Panc1 (cell line): Measurements from ENCODE around the gene TRIM56. TPM values are rescaled to one million over a fixed set of nuclear protein-coding genes. Genes with fewer than 3 reads are reported as not detected.
"Not testable (repeated sequence)": the region's sequence is repeated elsewhere in the genome, so short reads cannot be mapped to it uniquely, and the experiment has no call there.

ENCODE experiments used
- ATAC-seq: fragments of 200-7000 bp; cut with Tn5 transposase; 2 replicates; pipeline ENCODE4 v1.9.1; 2020; ENCODE audit warnings: mild to moderate bottlenecking, moderate library complexity
- BruUV-seq: library from RNA; stranded (reverse); fragments of 400-500 nt; replicated peaks from 2 replicates; lab custom pipeline; 2021; lab: Mats Ljungman, UMichigan
- CTCF ChIA-PET: fragments of 300-600 bp; sonication (Branson Sonifier 250); formaldehyde crosslinking; loops from one replicate; lab custom pipeline; 2022; ENCODE audit warnings: antibody characterized with exemption; lab: Charles Lee
- POLR2A ChIA-PET: fragments of 300-600 bp; sonication (Branson Sonifier 250); formaldehyde crosslinking; loops from one replicate; lab custom pipeline; 2022; ENCODE audit warnings: antibody characterized with exemption; lab: Charles Lee
- DNase-seq: peaks from one replicate; pipeline ENCODE4 v3.0.0-alpha.2; 2010; ENCODE audit warnings: low read depth, low spot score
- H3K27ac ChIP-seq: 2 replicates; pipeline ENCODE4 v1.5.1; 2011; ENCODE audit warnings: mild to moderate bottlenecking, low read length, inconsistent platforms
- H3K27me3 ChIP-seq: fragments of 200-500 bp; sonication (Bioruptor generic); 2 replicates; pipeline ENCODE4 v1.6.0; 2014; ENCODE audit warnings: low read length, inconsistent platforms; ENCODE audit not compliant: control insufficient read depth, insufficient read depth
- H3K36me3 ChIP-seq: fragments of 200-500 bp; sonication (Bioruptor generic); 2 replicates; pipeline ENCODE4 v1.5.1; 2014; ENCODE audit warnings: inconsistent platforms, mild to moderate bottlenecking, low read length, moderate library complexity; ENCODE audit not compliant: control insufficient read depth, insufficient read depth
- H3K4me1 ChIP-seq: 2 replicates; pipeline ENCODE4 v1.5.1; 2011; ENCODE audit warnings: inconsistent platforms, mild to moderate bottlenecking, low read length, moderate library complexity; ENCODE audit not compliant: control insufficient read depth, insufficient read depth
- H3K4me3 ChIP-seq, 2 experiments: 2 replicates each; pipeline ENCODE4 v1.5.1; 2011 to 2012; ENCODE audit warnings: low read depth in 2 of 2, low read length in 2 of 2, mild to moderate bottlenecking in 2 of 2, inconsistent platforms in 1 of 2, moderate library complexity in 1 of 2
- H3K9me3 ChIP-seq: fragments of 200-500 bp; sonication (Bioruptor generic); 2 replicates; pipeline ENCODE4 v1.5.1; 2014; ENCODE audit warnings: low read depth, mild to moderate bottlenecking, inconsistent platforms, low read length, moderate library complexity; ENCODE audit not compliant: control insufficient read depth, insufficient read depth
- POLR2AphosphoS5 ChIP-seq: IDR thresholded peaks from 2 replicates; pipeline ENCODE4 v1.6.1; 2012; ENCODE audit warnings: mild to moderate bottlenecking, low read depth, low read length, moderate library complexity
- SIN3A ChIP-seq: IDR thresholded peaks from 2 replicates; pipeline ENCODE4 v1.6.1; 2012; ENCODE audit warnings: low read depth, mild to moderate bottlenecking, low read length, moderate library complexity, borderline replicate concordance; ENCODE audit not compliant: insufficient read depth
- TCF7L2 ChIP-seq: IDR thresholded peaks from 2 replicates; pipeline ENCODE4 v1.6.1; 2011; ENCODE audit warnings: mild to moderate bottlenecking, low read depth, low read length, inconsistent platforms
- in situ Hi-C: cut with HindIII; loops from 2 replicates; pipeline ENCODE4 v1.10.0; 2016; ENCODE audit warnings: low sequenced_read_pairs, low pct_unique_long_range_greater_than_20kb
- intact Hi-C: fragments of 100-400 bp; cut with micrococcal nuclease; formaldehyde crosslinking; loops from one replicate; pipeline ENCODE4 v1.10.0; 2022; ENCODE audit not compliant: unreplicated experiment
- total RNA-seq: library from RNA; stranded (reverse); gene quantifications from one replicate; pipeline ENCODE4 v1.2.1, GENCODE V29; 2021; ENCODE audit not compliant: unreplicated experiment
- TF ChIP-seq, protein P1 (sequence below), 2 experiments: IDR thresholded peaks; 2 replicates each; pipeline ENCODE4 v1.6.1; 2011 to 2012; ENCODE audit warnings: low read depth in 2 of 2, control low read depth in 1 of 2, low read length in 1 of 2, mild to moderate bottlenecking in 1 of 2, moderate library complexity in 1 of 2; ENCODE audit not compliant: insufficient read depth in 1 of 2
- TF ChIP-seq, protein P2 (sequence below): fragments of 450-650 bp; IDR thresholded peaks from 2 replicates; pipeline ENCODE4 v1.5.1; 2017; ENCODE audit warnings: mild to moderate bottlenecking

Gene TRIM56
- total RNA-seq, 1 experiment from 2014 or later: 37.4 TPM

DNA sequence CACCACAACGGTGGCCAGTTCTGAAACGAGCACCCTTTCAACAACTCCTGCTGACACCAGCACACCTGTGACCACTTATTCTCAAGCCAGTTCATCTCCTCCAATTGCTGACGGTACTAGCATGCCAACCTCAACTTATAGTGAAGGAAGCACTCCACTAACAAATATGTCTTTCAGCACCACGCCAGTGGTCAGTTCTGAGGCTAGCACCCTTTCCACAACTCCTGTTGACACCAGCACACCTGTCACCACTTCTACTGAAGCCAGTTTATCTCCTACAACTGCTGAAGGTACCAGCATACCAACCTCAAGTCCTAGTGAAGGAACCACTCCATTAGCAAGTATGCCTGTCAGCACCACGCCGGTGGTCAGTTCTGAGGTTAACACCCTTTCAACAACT is 44.0 kb upstream of the TRIM56 start:
- H3K4me1 ChIP-seq, POLR2A ChIA-PET, BruUV-seq, intact Hi-C loops, H3K27me3 ChIP-seq, ATAC-seq, H3K27ac ChIP-seq, DNase-seq, H3K9me3 ChIP-seq, H3K36me3 ChIP-seq, CTCF ChIA-PET, H3K4me3 ChIP-seq, in situ Hi-C loops: not testable (repeated sequence)
- TF ChIP-seq, protein P1, sequence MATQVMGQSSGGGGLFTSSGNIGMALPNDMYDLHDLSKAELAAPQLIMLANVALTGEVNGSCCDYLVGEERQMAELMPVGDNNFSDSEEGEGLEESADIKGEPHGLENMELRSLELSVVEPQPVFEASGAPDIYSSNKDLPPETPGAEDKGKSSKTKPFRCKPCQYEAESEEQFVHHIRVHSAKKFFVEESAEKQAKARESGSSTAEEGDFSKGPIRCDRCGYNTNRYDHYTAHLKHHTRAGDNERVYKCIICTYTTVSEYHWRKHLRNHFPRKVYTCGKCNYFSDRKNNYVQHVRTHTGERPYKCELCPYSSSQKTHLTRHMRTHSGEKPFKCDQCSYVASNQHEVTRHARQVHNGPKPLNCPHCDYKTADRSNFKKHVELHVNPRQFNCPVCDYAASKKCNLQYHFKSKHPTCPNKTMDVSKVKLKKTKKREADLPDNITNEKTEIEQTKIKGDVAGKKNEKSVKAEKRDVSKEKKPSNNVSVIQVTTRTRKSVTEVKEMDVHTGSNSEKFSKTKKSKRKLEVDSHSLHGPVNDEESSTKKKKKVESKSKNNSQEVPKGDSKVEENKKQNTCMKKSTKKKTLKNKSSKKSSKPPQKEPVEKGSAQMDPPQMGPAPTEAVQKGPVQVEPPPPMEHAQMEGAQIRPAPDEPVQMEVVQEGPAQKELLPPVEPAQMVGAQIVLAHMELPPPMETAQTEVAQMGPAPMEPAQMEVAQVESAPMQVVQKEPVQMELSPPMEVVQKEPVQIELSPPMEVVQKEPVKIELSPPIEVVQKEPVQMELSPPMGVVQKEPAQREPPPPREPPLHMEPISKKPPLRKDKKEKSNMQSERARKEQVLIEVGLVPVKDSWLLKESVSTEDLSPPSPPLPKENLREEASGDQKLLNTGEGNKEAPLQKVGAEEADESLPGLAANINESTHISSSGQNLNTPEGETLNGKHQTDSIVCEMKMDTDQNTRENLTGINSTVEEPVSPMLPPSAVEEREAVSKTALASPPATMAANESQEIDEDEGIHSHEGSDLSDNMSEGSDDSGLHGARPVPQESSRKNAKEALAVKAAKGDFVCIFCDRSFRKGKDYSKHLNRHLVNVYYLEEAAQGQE (IDR thresholded peaks at IDR 0.05; ENCODE audit: insufficient read depth in 1 of 2, low read depth in 2 of 2, low read length in 1 of 2): peak in 1 of 2 experiments; percentile 60; a peak in 2 of 4 replicates

DNA sequence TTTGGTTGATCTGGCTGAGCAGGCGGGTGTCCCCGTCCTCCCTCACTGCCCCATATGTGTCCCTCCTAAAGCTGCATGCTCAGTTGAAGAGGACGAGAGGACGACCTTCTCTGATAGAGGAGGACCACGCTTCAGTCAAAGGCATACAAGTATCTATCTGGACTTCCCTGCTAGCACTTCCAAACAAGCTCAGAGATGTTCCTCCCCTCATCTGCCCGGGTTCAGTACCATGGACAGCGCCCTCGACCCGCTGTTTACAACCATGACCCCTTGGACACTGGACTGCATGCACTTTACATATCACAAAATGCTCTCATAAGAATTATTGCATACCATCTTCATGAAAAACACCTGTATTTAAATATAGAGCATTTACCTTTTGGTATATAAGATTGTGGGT is 26.9 kb upstream of the TRIM56 start:
- no TSS peak for BruUV-seq
- Histone ChIP-seq H3K4me1 (no peaks in the 10 kb centered on the region), H3K4me3 (no peak overlapping the region), H3K36me3 (no peaks in the 10 kb centered on the region), H3K27me3 (peaks cover 17% of the 10 kb centered on the region), H3K9me3 (no peaks in the 10 kb centered on the region), H3K27ac (no peak overlapping the region)
- intact Hi-C loops: loop anchor here (2.0 kb wide), 2 partner anchors 92 to 162 kb away; no protein-coding TSS in a partner anchor
- DNase-seq (no peak), ATAC-seq (no peak)
- in situ Hi-C loops: no loop called here
- POLR2A ChIA-PET: no interaction called here
- no peak for TF ChIP-seq POLR2AphosphoS5
- TF ChIP-seq, protein P2, sequence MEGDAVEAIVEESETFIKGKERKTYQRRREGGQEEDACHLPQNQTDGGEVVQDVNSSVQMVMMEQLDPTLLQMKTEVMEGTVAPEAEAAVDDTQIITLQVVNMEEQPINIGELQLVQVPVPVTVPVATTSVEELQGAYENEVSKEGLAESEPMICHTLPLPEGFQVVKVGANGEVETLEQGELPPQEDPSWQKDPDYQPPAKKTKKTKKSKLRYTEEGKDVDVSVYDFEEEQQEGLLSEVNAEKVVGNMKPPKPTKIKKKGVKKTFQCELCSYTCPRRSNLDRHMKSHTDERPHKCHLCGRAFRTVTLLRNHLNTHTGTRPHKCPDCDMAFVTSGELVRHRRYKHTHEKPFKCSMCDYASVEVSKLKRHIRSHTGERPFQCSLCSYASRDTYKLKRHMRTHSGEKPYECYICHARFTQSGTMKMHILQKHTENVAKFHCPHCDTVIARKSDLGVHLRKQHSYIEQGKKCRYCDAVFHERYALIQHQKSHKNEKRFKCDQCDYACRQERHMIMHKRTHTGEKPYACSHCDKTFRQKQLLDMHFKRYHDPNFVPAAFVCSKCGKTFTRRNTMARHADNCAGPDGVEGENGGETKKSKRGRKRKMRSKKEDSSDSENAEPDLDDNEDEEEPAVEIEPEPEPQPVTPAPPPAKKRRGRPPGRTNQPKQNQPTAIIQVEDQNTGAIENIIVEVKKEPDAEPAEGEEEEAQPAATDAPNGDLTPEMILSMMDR: no peak
- TF ChIP-seq TCF7L2: no peak
- TF ChIP-seq SIN3A: no peak
- TF ChIP-seq, protein P1 (IDR thresholded peaks at IDR 0.05; ENCODE audit: insufficient read depth in 1 of 2, low read depth in 2 of 2, low read length in 1 of 2): peak; percentile 98 to 99
- CTCF ChIA-PET: interaction anchor here (0.6 to 2.1 kb wide), 5 partner anchors 14 to 528 kb away, joined by 3 to 14 read pairs (median 5); no protein-coding TSS in a partner anchor
